SW480 (cell line): ENCODE measurements around the gene VPS37B.
"Not testable (repeated sequence)": the region's sequence is repeated elsewhere in the genome, so short reads cannot be mapped to it uniquely, and the experiment has no call there.

Experiments used
- DNase-seq: peaks from one replicate; pipeline ENCODE4 v3.0.0-alpha.2; 2016; ENCODE audit warnings: low spot score

VPS37B gene

GRCh38 chr12:122895704-122896636 lies at the start of gene VPS37B:
VPS37B (minus strand) TSS chr12:122896124; CDS start chr12:122896062, 62 bp downstream.
- peak; percentile 84 for DNase-seq

- peak; percentile 88 for DNase-seq
Observed at GRCh38 chr12:122944605-122945592, 49.0 kb upstream of the VPS37B start.

GRCh38 chr12:122943196-122943595 lies 47.3 kb upstream of the VPS37B start:
- DNase-seq, result no peak

GRCh38 chr12:122942637-122943036 lies 46.7 kb upstream of the VPS37B start:
- peak; percentile 44 for DNase-seq

- DNase-seq, result not testable (repeated sequence)
Observed at GRCh38 chr12:122941351-122941750, 45.4 kb upstream of the VPS37B start.

- DNase-seq, result no peak
Observed at GRCh38 chr12:122939125-122939524, 43.2 kb upstream of the VPS37B start.

GRCh38 chr12:122937622-122938091 lies 41.7 kb upstream of the VPS37B start:
- no peak for DNase-seq

- no peak for DNase-seq
Observed at GRCh38 chr12:122935318-122935717, 39.4 kb upstream of the VPS37B start.

- no peak for DNase-seq
Observed at GRCh38 chr12:122934722-122935121, 38.8 kb upstream of the VPS37B start.

GRCh38 chr12:122932207-122932606 lies 36.3 kb upstream of the VPS37B start:
- no peak for DNase-seq

- no peak for DNase-seq
Observed at GRCh38 chr12:122929812-122930211, 33.9 kb upstream of the VPS37B start.

- no peak for DNase-seq
Observed at GRCh38 chr12:122929148-122929538, 33.2 kb upstream of the VPS37B start.

GRCh38 chr12:122928404-122929147 lies 32.7 kb upstream of the VPS37B start:
- no peak for DNase-seq

GRCh38 chr12:122927756-122928403 lies 32.0 kb upstream of the VPS37B start:
- no peak for DNase-seq

GRCh38 chr12:122921917-122922316 lies 26.0 kb upstream of the VPS37B start:
- no peak for DNase-seq

GRCh38 chr12:122920687-122921086 lies 24.8 kb upstream of the VPS37B start:
- DNase-seq, result no peak

- no peak for DNase-seq
Observed at GRCh38 chr12:122918827-122919226, 22.9 kb upstream of the VPS37B start.

- no peak for DNase-seq
Observed at GRCh38 chr12:122917507-122918121, 21.7 kb upstream of the VPS37B start.

GRCh38 chr12:122909442-122910288 lies 13.7 kb upstream of the VPS37B start:
- DNase-seq, result no peak

- DNase-seq, result no peak
Observed at GRCh38 chr12:122908915-122909314, 13.0 kb upstream of the VPS37B start.
